Trophoblast cell (in vitro differentiated cells and primary cell): ENCODE measurements around the gene USP53.

Experiments
- DNase-seq, 2 donors: peaks; one replicate each; pipeline ENCODE4 v3.0.0-alpha.2; 2016
- H2AFZ ChIP-seq: 2 replicates; pipeline ENCODE4 v1.6.1; 2013; ENCODE audit warnings: low read length, moderate library complexity, mild to moderate bottlenecking; ENCODE audit not compliant: insufficient read depth, poor library complexity
- H2AK5ac ChIP-seq: 2 replicates; pipeline ENCODE4 v1.6.1; 2013; ENCODE audit warnings: mild to moderate bottlenecking, low read length
- H2BK120ac ChIP-seq: 2 replicates; pipeline ENCODE4 v1.6.1; 2013; ENCODE audit warnings: low read length, mild to moderate bottlenecking, moderate library complexity; ENCODE audit not compliant: insufficient read depth, poor library complexity
- H2BK12ac ChIP-seq: 2 replicates; pipeline ENCODE4 v1.6.1; 2013; ENCODE audit warnings: mild to moderate bottlenecking, low read length, moderate library complexity
- H2BK5ac ChIP-seq: 2 replicates; pipeline ENCODE4 v1.6.1; 2013; ENCODE audit warnings: low read length, low read depth, moderate library complexity, mild to moderate bottlenecking; ENCODE audit not compliant: poor library complexity
- H3K14ac ChIP-seq: 2 replicates; pipeline ENCODE4 v1.6.1; 2013; ENCODE audit warnings: mild to moderate bottlenecking, low read length
- H3K18ac ChIP-seq: 2 replicates; pipeline ENCODE4 v1.6.1; 2013; ENCODE audit warnings: mild to moderate bottlenecking, low read length
- H3K23ac ChIP-seq: 2 replicates; pipeline ENCODE4 v1.6.1; 2013; ENCODE audit warnings: low read length
- H3K27ac ChIP-seq: 2 replicates; pipeline ENCODE4 v1.5.1; 2013; ENCODE audit warnings: low read depth, mild to moderate bottlenecking, inconsistent platforms, low read length, moderate library complexity
- H3K27me3 ChIP-seq: 2 replicates; pipeline ENCODE4 v1.6.1; 2013; ENCODE audit warnings: inconsistent platforms, mild to moderate bottlenecking, low read length, moderate library complexity; ENCODE audit not compliant: insufficient read depth
- H3K36me3 ChIP-seq, 2 experiments: 1 replicate in 1 of 2; 2 replicates in 1 of 2; pipeline ENCODE4 v1.6.1; 2013; ENCODE audit warnings: low read length in 2 of 2, mild to moderate bottlenecking in 2 of 2, moderate library complexity in 1 of 2; ENCODE audit not compliant: insufficient read depth in 2 of 2, control insufficient read depth in 1 of 2
- H3K4ac ChIP-seq: 2 replicates; pipeline ENCODE4 v1.6.1; 2013; ENCODE audit warnings: low read depth, mild to moderate bottlenecking, low read length, moderate library complexity
- H3K4me1 ChIP-seq, 2 experiments: 1 replicate in 1 of 2; 2 replicates in 1 of 2; pipeline ENCODE4 v1.6.1; 2013; ENCODE audit warnings: low read length in 2 of 2, mild to moderate bottlenecking in 2 of 2, moderate library complexity in 1 of 2; ENCODE audit not compliant: insufficient read depth in 2 of 2, control insufficient read depth in 1 of 2
- H3K4me2 ChIP-seq: 2 replicates; pipeline ENCODE4 v1.6.1; 2013; ENCODE audit warnings: inconsistent platforms, mild to moderate bottlenecking, low read length, moderate library complexity
- H3K4me3 ChIP-seq: 2 replicates; pipeline ENCODE4 v1.5.1; 2013; ENCODE audit warnings: mild to moderate bottlenecking, low read depth, low read length, inconsistent platforms
- H3K79me1 ChIP-seq: one replicate; pipeline ENCODE4 v1.6.1; 2013; ENCODE audit warnings: low read length
- H3K79me2 ChIP-seq: 2 replicates; pipeline ENCODE4 v1.6.1; 2013; ENCODE audit warnings: low read length, mild to moderate bottlenecking; ENCODE audit not compliant: control insufficient read depth, insufficient read depth, poor library complexity
- H3K9ac ChIP-seq: 2 replicates; pipeline ENCODE4 v1.6.1; 2013; ENCODE audit warnings: mild to moderate bottlenecking, low read length
- H3K9me3 ChIP-seq: 2 replicates; pipeline ENCODE4 v1.6.1; 2013; ENCODE audit warnings: low read depth, mild to moderate bottlenecking, control low read depth, inconsistent platforms, low read length; ENCODE audit not compliant: insufficient read depth
- H4K12ac ChIP-seq: 2 replicates; pipeline ENCODE4 v1.6.1; 2013; ENCODE audit warnings: low read depth, mild to moderate bottlenecking, low read length, moderate library complexity
- H4K8ac ChIP-seq: 2 replicates; pipeline ENCODE4 v1.6.1; 2013; ENCODE audit warnings: low read depth, mild to moderate bottlenecking, low read length, moderate library complexity
- H4K91ac ChIP-seq: one replicate; pipeline ENCODE4 v1.6.1; 2013; ENCODE audit warnings: low read depth, mild to moderate bottlenecking, low read length, moderate library complexity
- WGBS: extraction: QIAGEN DNeasy Blood & Tissue Kit; methylation state at CpG from one replicate; pipeline ENCODE4 v1.1.7; 2013; ENCODE audit warnings: missing lambda C conversion rate; ENCODE audit not compliant: insufficient read length, insufficient coverage; ENCODE audit errors: extremely low coverage; 5-methylcytosine and 5-hydroxymethylcytosine counted together

The USP53 gene

DNA sequence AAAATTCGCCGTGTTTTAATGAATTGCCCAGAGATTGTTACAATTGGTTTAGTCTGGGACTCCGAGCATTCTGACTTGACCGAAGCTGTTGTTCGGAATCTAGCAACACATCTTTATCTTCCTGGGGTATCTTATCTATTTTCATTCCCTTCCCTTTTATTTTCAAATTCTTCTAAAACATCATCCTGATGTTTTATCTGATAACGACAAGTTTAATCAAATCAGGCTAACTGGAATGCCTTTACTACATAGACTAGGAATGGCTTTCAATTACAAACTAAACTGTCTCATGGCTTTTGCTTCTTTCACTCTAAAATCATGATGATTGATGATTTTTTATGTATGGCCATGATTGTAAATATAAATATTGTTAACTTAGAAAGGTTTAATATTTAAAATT, 48.0 kb downstream of the USP53 start:
- H3K36me3 ChIP-seq = peaks cover 8 to 9% of the 10 kb centered on the region in 2 experiments
- no peak overlapping the region for H3K9ac ChIP-seq
- H4K12ac ChIP-seq = no peak overlapping the region
- no peak overlapping the region for H3K18ac ChIP-seq
- no peak overlapping the region for H3K14ac ChIP-seq
- no peak overlapping the region for H4K91ac ChIP-seq
- no peak overlapping the region for H3K4ac ChIP-seq
- H2BK120ac ChIP-seq = no peak overlapping the region
- peaks cover 2% of the 10 kb centered on the region for H3K79me1 ChIP-seq
- no peaks in the 10 kb centered on the region for H3K9me3 ChIP-seq
- H2AK5ac ChIP-seq = no peak overlapping the region
- no peak overlapping the region for H4K8ac ChIP-seq
- no peaks in the 10 kb centered on the region for H3K79me2 ChIP-seq
- no peak overlapping the region for H2AFZ ChIP-seq
- H2BK12ac ChIP-seq = no peak overlapping the region
- WGBS = no CpG with 5 or more reads among the region's 6 CpGs
- H3K23ac ChIP-seq = no peak overlapping the region
- H2BK5ac ChIP-seq = no peak overlapping the region
- no peaks in the 10 kb centered on the region for H3K27me3 ChIP-seq
- no peak overlapping the region for H3K4me2 ChIP-seq
- H3K4me1 ChIP-seq = no peaks in the 10 kb centered on the region
- peak in 1 of 2 donors; percentile 77 for DNase-seq
- no peak overlapping the region for H3K4me3 ChIP-seq
- no peak overlapping the region for H3K27ac ChIP-seq

DNA sequence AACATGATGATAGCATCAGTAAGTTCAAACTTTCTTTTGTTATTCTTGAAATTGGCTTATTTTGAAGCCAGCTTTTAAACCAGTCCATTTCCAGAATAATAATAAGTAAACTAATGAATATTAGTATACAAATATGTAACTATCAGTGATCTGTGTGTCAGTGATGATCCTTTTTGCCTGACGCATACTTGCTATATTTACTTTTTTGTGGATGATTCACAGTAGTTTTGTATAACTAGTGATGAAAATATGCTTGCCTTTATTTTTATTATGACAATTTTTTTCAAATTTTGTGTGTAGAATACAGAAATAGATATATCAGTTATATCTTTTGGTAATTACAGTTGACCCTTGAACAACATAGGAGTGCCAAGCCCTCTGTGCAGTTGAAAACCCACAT, 49.5 kb downstream of the USP53 start:
- whole genome bisulfite sequencing = no CpG with 5 or more reads among the region's 1 CpG
- H4K91ac ChIP-seq = no peak overlapping the region
- no peak overlapping the region for H3K4me2 ChIP-seq
- H3K27ac ChIP-seq = no peak overlapping the region
- no peak overlapping the region for H3K23ac ChIP-seq
- no peak overlapping the region for H3K18ac ChIP-seq
- peaks cover 7 to 9% of the 10 kb centered on the region in 2 experiments for H3K36me3 ChIP-seq
- no peak overlapping the region for H3K4me3 ChIP-seq
- no peak overlapping the region for H4K12ac ChIP-seq
- no peak for DNase-seq
- no peak overlapping the region for H3K14ac ChIP-seq
- H3K27me3 ChIP-seq = no peaks in the 10 kb centered on the region
- H3K4ac ChIP-seq = no peak overlapping the region
- H2AK5ac ChIP-seq = no peak overlapping the region
- no peak overlapping the region for H3K9ac ChIP-seq
- no peak overlapping the region for H2BK12ac ChIP-seq
- H3K79me2 ChIP-seq = no peaks in the 10 kb centered on the region
- H3K9me3 ChIP-seq = no peaks in the 10 kb centered on the region
- no peak overlapping the region for H2BK120ac ChIP-seq
- H3K79me1 ChIP-seq = peaks cover 2% of the 10 kb centered on the region
- no peaks in the 10 kb centered on the region for H3K4me1 ChIP-seq
- no peak overlapping the region for H2AFZ ChIP-seq
- no peak overlapping the region for H4K8ac ChIP-seq
- no peak overlapping the region for H2BK5ac ChIP-seq

DNA sequence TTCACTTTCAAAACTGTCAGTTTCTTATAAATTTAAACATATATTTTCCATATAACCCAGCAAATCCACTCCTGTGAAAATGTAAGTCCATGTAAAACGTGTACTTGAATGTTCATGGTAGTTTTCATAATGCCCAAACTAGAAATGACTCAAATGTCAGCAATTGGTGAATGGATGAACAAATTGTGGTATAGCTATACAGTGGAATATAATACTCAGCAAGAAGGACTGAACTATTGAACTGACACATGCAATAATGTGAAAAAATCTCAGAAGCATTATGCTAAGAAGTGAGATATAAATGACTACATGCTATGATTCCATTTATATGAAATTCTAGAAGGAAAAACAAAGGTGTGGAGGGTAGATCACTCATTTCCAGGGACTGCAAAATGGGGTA, 52.2 kb downstream of the USP53 start:
- H3K4ac ChIP-seq = no peak overlapping the region
- no peak overlapping the region for H3K23ac ChIP-seq
- H3K36me3 ChIP-seq = peaks cover 4 to 5% of the 10 kb centered on the region in 2 experiments
- H2AK5ac ChIP-seq = no peak overlapping the region
- no peak overlapping the region for H3K4me2 ChIP-seq
- H3K27me3 ChIP-seq = no peaks in the 10 kb centered on the region
- no peaks in the 10 kb centered on the region for H3K9me3 ChIP-seq
- H3K79me1 ChIP-seq = peaks cover 2% of the 10 kb centered on the region
- no peaks in the 10 kb centered on the region for H3K4me1 ChIP-seq
- H4K91ac ChIP-seq = no peak overlapping the region
- no peak overlapping the region for H4K12ac ChIP-seq
- no peak overlapping the region for H3K18ac ChIP-seq
- WGBS = no CpG with 5 or more reads among the region's 1 CpG
- H2BK120ac ChIP-seq = no peak overlapping the region
- H2BK5ac ChIP-seq = no peak overlapping the region
- H2BK12ac ChIP-seq = no peak overlapping the region
- H3K27ac ChIP-seq = no peak overlapping the region
- H2AFZ ChIP-seq = no peak overlapping the region
- H3K79me2 ChIP-seq = no peaks in the 10 kb centered on the region
- H3K9ac ChIP-seq = no peak overlapping the region
- H4K8ac ChIP-seq = no peak overlapping the region
- H3K14ac ChIP-seq = no peak overlapping the region
- no peak for DNase-seq
- no peak overlapping the region for H3K4me3 ChIP-seq

DNA sequence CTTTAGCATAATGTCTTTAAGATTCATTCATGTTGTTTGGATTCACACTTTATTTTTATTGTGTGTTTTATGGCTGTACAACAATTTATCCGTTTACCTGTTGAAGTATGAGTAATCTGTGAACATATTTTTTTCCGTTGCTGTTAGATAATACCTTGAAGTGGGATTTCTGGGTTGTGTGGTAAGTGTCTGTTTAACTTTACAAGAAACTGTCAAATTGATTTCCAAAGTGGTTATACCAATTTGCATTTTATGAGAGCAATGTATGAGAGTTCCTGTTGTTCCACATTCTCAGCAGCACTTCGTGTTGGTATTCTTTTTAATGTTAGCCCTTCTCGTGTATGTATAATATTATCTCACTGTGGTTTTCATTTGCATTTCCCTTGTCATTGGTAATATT, 53.6 kb downstream of the USP53 start:
- Histone ChIP-seq H3K14ac (no peak overlapping the region), H2BK5ac (no peak overlapping the region), H3K4me2 (no peak overlapping the region), H3K36me3 (peaks cover 1 to 6% of the 10 kb centered on the region in 2 experiments), H2BK120ac (no peak overlapping the region), H3K27me3 (no peaks in the 10 kb centered on the region), H3K27ac (no peak overlapping the region), H4K8ac (no peak overlapping the region), H3K4ac (no peak overlapping the region), H2BK12ac (no peak overlapping the region), H2AK5ac (no peak overlapping the region), H3K9me3 (no peaks in the 10 kb centered on the region), H2AFZ (no peak overlapping the region), H3K18ac (no peak overlapping the region), H3K23ac (no peak overlapping the region), H3K79me1 (peaks cover 2% of the 10 kb centered on the region), H4K12ac (no peak overlapping the region), H3K9ac (no peak overlapping the region), H3K4me1 (no peaks in the 10 kb centered on the region), H4K91ac (no peak overlapping the region), H3K79me2 (no peaks in the 10 kb centered on the region), H3K4me3 (no peak overlapping the region)
- no CpG with 5 or more reads among the region's 4 CpGs for WGBS
- DNase-seq = no peak
